Measurements from ENCODE around the gene BST2. TPM values are rescaled to one million over a fixed set of nuclear protein-coding genes. Genes with fewer than 3 reads are reported as not detected.

The BST2 gene
- total RNA-seq, 1 donor from 2014 or later, result 301 TPM

- FAIRE-seq (no peak), DNase-seq (ENCODE audit: low read depth) (peak; percentile 59)
- H3K4me3 ChIP-seq (ENCODE audit: insufficient read depth, low read depth, low read length), result no peak overlapping the region
- H3K36me3 ChIP-seq (ENCODE audit: insufficient read depth, low read length), result no peaks in the 10 kb centered on the region
- no peak overlapping the region for H3K4me2 ChIP-seq (ENCODE audit: low read length)
- H4K20me1 ChIP-seq (ENCODE audit: insufficient read depth, low read length), result no peaks in the 10 kb centered on the region
- Mint-ChIP-seq H3K36me3 (ENCODE audit: low read depth, unreplicated experiment) (peaks cover 9% of the 10 kb centered on the region), H3K27me3 (ENCODE audit: low read depth, unreplicated experiment) (no peaks in the 10 kb centered on the region), H3K4me3 (ENCODE audit: unreplicated experiment) (peak overlapping the region; percentile 94), H3K27ac (ENCODE audit: unreplicated experiment) (peak overlapping the region; percentile 86), H3K4me1 (ENCODE audit: low read depth, unreplicated experiment) (peaks cover 17% of the 10 kb centered on the region), H3K9me3 (ENCODE audit: unreplicated experiment) (no peaks in the 10 kb centered on the region)
- TF ChIP-seq CTCF (IDR thresholded peaks at IDR 0.05; ENCODE audit: insufficient read depth, low read depth, low read length) (no peak), EZH2 (IDR thresholded peaks at IDR 0.05; ENCODE audit: insufficient read depth, low read length) (no peak)
- no peak overlapping the region for H3K27ac ChIP-seq (ENCODE audit: low read depth, low read length)
- peaks cover 6% of the 10 kb centered on the region for H3K4me1 ChIP-seq (ENCODE audit: insufficient read depth, low read length)
- no peaks in the 10 kb centered on the region for H3K79me2 ChIP-seq (ENCODE audit: insufficient read depth, low read length)
- H3K9me3 ChIP-seq (ENCODE audit: insufficient read depth, low read depth, low read length), result no peaks in the 10 kb centered on the region
- no peak overlapping the region for H3K9ac ChIP-seq (ENCODE audit: low read length)
- H2AFZ ChIP-seq (ENCODE audit: low read depth, low read length), result no peak overlapping the region
- no peaks in the 10 kb centered on the region for H3K27me3 ChIP-seq (ENCODE audit: insufficient read depth, low read length)
Measured at GRCh38 chr19:17406046-17406886, 836 bp upstream of the BST2 start.

- Histone ChIP-seq H2AFZ (ENCODE audit: low read depth, low read length) (no peak overlapping the region), H3K9me3 (ENCODE audit: insufficient read depth, low read depth, low read length) (no peaks in the 10 kb centered on the region), H3K27ac (ENCODE audit: low read depth, low read length) (no peak overlapping the region), H3K79me2 (ENCODE audit: insufficient read depth, low read length) (no peaks in the 10 kb centered on the region), H3K4me2 (ENCODE audit: low read length) (no peak overlapping the region), H3K4me1 (ENCODE audit: insufficient read depth, low read length) (peaks cover 6% of the 10 kb centered on the region), H3K9ac (ENCODE audit: low read length) (no peak overlapping the region), H3K27me3 (ENCODE audit: insufficient read depth, low read length) (no peaks in the 10 kb centered on the region), H3K36me3 (ENCODE audit: insufficient read depth, low read length) (no peaks in the 10 kb centered on the region), H3K4me3 (ENCODE audit: insufficient read depth, low read depth, low read length) (no peak overlapping the region), H4K20me1 (ENCODE audit: insufficient read depth, low read length) (no peaks in the 10 kb centered on the region)
- Mint-ChIP-seq H3K27ac (ENCODE audit: unreplicated experiment) (peak overlapping the region; percentile 86), H3K4me3 (ENCODE audit: unreplicated experiment) (peak overlapping the region; percentile 94), H3K9me3 (ENCODE audit: unreplicated experiment) (no peaks in the 10 kb centered on the region), H3K27me3 (ENCODE audit: low read depth, unreplicated experiment) (no peaks in the 10 kb centered on the region), H3K4me1 (ENCODE audit: low read depth, unreplicated experiment) (peaks cover 17% of the 10 kb centered on the region), H3K36me3 (ENCODE audit: low read depth, unreplicated experiment) (peaks cover 9% of the 10 kb centered on the region)
- DNase-seq (ENCODE audit: low read depth), result no peak
- FAIRE-seq, result no peak
- TF ChIP-seq EZH2 (IDR thresholded peaks at IDR 0.05; ENCODE audit: insufficient read depth, low read length) (no peak), CTCF (IDR thresholded peaks at IDR 0.05; ENCODE audit: insufficient read depth, low read depth, low read length) (no peak)
Measured at GRCh38 chr19:17404621-17405249, 695 bp downstream of the BST2 start.
